KG1 (cell line): Measurements from ENCODE around the gene SLC35F4.

Experiments
- DNase-seq: peaks from one replicate; lab custom pipeline; 2025; lab: John Stamatoyannopoulos, UW

Gene SLC35F4

GRCh38 chr14:57526942-57527341 is 338.9 kb downstream of the SLC35F4 start:
- no peak for DNase-seq

DNA sequence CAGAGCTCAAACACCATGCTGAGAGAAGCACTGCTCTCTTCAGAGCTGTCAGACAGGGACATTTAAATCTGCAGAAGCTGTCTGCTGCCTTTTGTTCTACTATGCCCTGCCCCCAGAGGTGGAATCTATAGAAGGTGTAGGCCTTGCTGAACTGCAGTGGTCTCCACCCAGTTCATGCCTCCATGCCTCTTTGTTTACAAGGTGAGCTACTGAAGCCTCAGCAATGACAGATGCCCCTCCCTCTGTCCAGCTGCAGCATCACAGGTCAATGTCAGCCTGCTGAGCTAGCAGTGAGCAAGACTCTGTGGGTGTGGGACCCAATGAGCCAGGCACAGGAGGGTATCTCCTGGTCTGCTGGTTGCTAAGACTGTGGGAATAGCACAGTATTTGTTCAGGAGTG is 346.8 kb downstream of the SLC35F4 start:
- no peak for DNase-seq
